IMR-90 (cell line): ENCODE measurements around the gene CCDC138. TPM values are rescaled to one million over a fixed set of nuclear protein-coding genes. Genes with fewer than 3 reads are reported as not detected.
"Not testable (repeated sequence)": the region's sequence is repeated elsewhere in the genome, so short reads cannot be mapped to it uniquely, and the experiment has no call there.

Experiments used
- ATAC-seq: fragments of 200-7000 bp; cut with Tn5 transposase; 2 replicates; pipeline ENCODE4 v1.9.1; 2020; ENCODE audit warnings: low read depth, mild to moderate bottlenecking, moderate library complexity
- BruUV-seq: library from RNA; stranded (reverse); fragments of 400-500 nt; replicated peaks from 2 replicates; lab custom pipeline; 2021; lab: Mats Ljungman, UMichigan
- CTCF ChIA-PET: fragments of 300-600 bp; formaldehyde crosslinking; extraction: SDS; loops from one replicate; lab custom pipeline; 2021; ENCODE audit warnings: antibody characterized with exemption; lab: Yijun Ruan, JAX
- POLR2A ChIA-PET: fragments of 300-600 bp; sonication (Branson Sonifier 250); formaldehyde crosslinking; loops from one replicate; lab custom pipeline; 2022; ENCODE audit warnings: antibody characterized with exemption; ENCODE audit not compliant: unreplicated experiment; lab: Charles Lee
- DNase-seq: peaks from one replicate; pipeline ENCODE4 v3.0.0; 2013
- H2AFZ ChIP-seq: replicated peaks from 2 replicates; pipeline ENCODE3; 2013; ENCODE audit warnings: low read length, mild to moderate bottlenecking; ENCODE audit not compliant: poor library complexity
- H2AK5ac ChIP-seq: 2 replicates; pipeline ENCODE4 v1.6.1; 2013; ENCODE audit warnings: low read depth, low read length, inconsistent platforms
- H2AK9ac ChIP-seq: replicated peaks from 2 replicates; pipeline ENCODE3; 2013; ENCODE audit warnings: mild to moderate bottlenecking, low read depth, low read length, moderate library complexity; ENCODE audit not compliant: poor library complexity
- H2BK120ac ChIP-seq: 2 replicates; pipeline ENCODE4 v1.6.1; 2013; ENCODE audit warnings: low read depth, low read length, inconsistent platforms
- H2BK15ac ChIP-seq: 3 replicates; pipeline ENCODE4 v1.6.1; 2013; ENCODE audit warnings: low read depth, low read length, inconsistent platforms
- H2BK20ac ChIP-seq: 2 replicates; pipeline ENCODE4 v1.6.1; 2013; ENCODE audit warnings: low read depth, mild to moderate bottlenecking, inconsistent platforms, low read length, moderate library complexity
- H2BK5ac ChIP-seq: 2 replicates; pipeline ENCODE4 v1.6.1; 2013; ENCODE audit warnings: mild to moderate bottlenecking, low read depth, low read length, inconsistent platforms; ENCODE audit not compliant: poor library complexity, severe bottlenecking
- H3K14ac ChIP-seq: replicated peaks from 2 replicates; pipeline ENCODE4 v1.6.1; 2013; ENCODE audit warnings: low read depth, low read length, inconsistent platforms
- H3K18ac ChIP-seq: 2 replicates; pipeline ENCODE4 v1.6.1; 2013; ENCODE audit warnings: low read depth, low read length, control low read depth
- H3K23ac ChIP-seq: 2 replicates; pipeline ENCODE4 v1.6.1; 2013; ENCODE audit warnings: low read depth, low read length, inconsistent platforms
- H3K27ac ChIP-seq: 2 replicates; pipeline ENCODE4 v1.5.1; 2013; ENCODE audit warnings: mild to moderate bottlenecking, control low read depth, low read length; ENCODE audit not compliant: insufficient read depth
- H3K27me3 ChIP-seq: 2 replicates; pipeline ENCODE4 v1.6.1; 2013; ENCODE audit warnings: low read length; ENCODE audit not compliant: control insufficient read depth, insufficient read depth
- H3K36me3 ChIP-seq: 2 replicates; pipeline ENCODE4 v1.6.1; 2013; ENCODE audit warnings: low read length, mixed read lengths; ENCODE audit not compliant: control insufficient read depth, insufficient read depth
- H3K4ac ChIP-seq: 2 replicates; pipeline ENCODE4 v1.6.1; 2013; ENCODE audit warnings: low read depth, low read length, inconsistent platforms
- H3K4me1 ChIP-seq: 2 replicates; pipeline ENCODE4 v1.6.1; 2013; ENCODE audit warnings: low read length, mixed read lengths; ENCODE audit not compliant: control insufficient read depth, insufficient read depth
- H3K4me2 ChIP-seq: 2 replicates; pipeline ENCODE4 v1.6.1; 2013; ENCODE audit warnings: low read depth, mild to moderate bottlenecking, control low read depth, low read length, moderate library complexity
- H3K4me3 ChIP-seq: 2 replicates; pipeline ENCODE4 v1.5.1; 2013; ENCODE audit warnings: low read depth, mild to moderate bottlenecking, control low read depth, low read length, moderate library complexity; ENCODE audit not compliant: insufficient read depth
- H3K56ac ChIP-seq: 2 replicates; pipeline ENCODE4 v1.6.1; 2013; ENCODE audit warnings: low read length, inconsistent platforms; ENCODE audit not compliant: insufficient read depth; ENCODE audit errors: extremely low read depth
- H3K79me1 ChIP-seq, 2 experiments: 2 replicates each; pipeline ENCODE4 v1.6.1; 2013; ENCODE audit warnings: low read length in 2 of 2, inconsistent platforms in 1 of 2, low read depth in 1 of 2
- H3K9ac ChIP-seq: 2 replicates; pipeline ENCODE4 v1.6.1; 2013; ENCODE audit warnings: low read depth, low read length, control low read depth
- H3K9me1 ChIP-seq: 2 replicates; pipeline ENCODE4 v1.6.1; 2013; ENCODE audit warnings: low read length, inconsistent platforms; ENCODE audit not compliant: insufficient read depth
- H3K9me3 ChIP-seq: 2 replicates; pipeline ENCODE4 v1.6.1; 2013; ENCODE audit warnings: low read length; ENCODE audit not compliant: control insufficient read depth, insufficient read depth
- H4K20me1 ChIP-seq: 2 replicates; pipeline ENCODE4 v1.6.1; 2013; ENCODE audit warnings: low read length, inconsistent platforms; ENCODE audit not compliant: insufficient read depth
- H4K5ac ChIP-seq: 2 replicates; pipeline ENCODE4 v1.6.1; 2013; ENCODE audit warnings: mild to moderate bottlenecking, low read depth, low read length, control low read depth
- H4K8ac ChIP-seq, 2 experiments: 2 replicates each; pipeline ENCODE4 v1.6.1; 2013; ENCODE audit warnings: low read depth in 2 of 2, low read length in 2 of 2, control low read depth in 1 of 2, inconsistent platforms in 1 of 2
- H4K91ac ChIP-seq: 2 replicates; pipeline ENCODE4 v1.6.1; 2013; ENCODE audit warnings: low read depth, low read length, inconsistent platforms; ENCODE audit not compliant: insufficient read depth
- CHD1 ChIP-seq: IDR thresholded peaks from 2 replicates; pipeline ENCODE4 v1.6.1; 2012; ENCODE audit warnings: low read depth, low read length, improper control_type of control experiment
- RFX5 ChIP-seq: IDR thresholded peaks from 2 replicates; pipeline ENCODE4 v1.8.0; 2012; ENCODE audit warnings: low read depth, mild to moderate bottlenecking, low read length, moderate library complexity
- WGBS, 2 experiments: methylation state at CpG; one replicate each; pipeline versions ENCODE4 v1.1.5 to v1.1.7; 2013; ENCODE audit warnings: missing lambda C conversion rate in 2 of 2; ENCODE audit not compliant: insufficient read length in 1 of 2; ENCODE audit errors: extremely low coverage in 2 of 2; 5-methylcytosine and 5-hydroxymethylcytosine counted together
- dilution Hi-C: fragments of 300-500 bp; cut with HindIII; formaldehyde crosslinking; loops from one replicate; pipeline ENCODE4 v1.14.3; 2018; ENCODE audit warnings: low sequenced_read_pairs; ENCODE audit not compliant: unreplicated experiment
- in situ Hi-C: fragments of 300-500 bp; cut with MboI; formaldehyde crosslinking; loops from 3 replicates; pipeline ENCODE4 v1.14.3; 2019; ENCODE audit warnings: low sequenced_read_pairs, inconsistent platforms, mixed read lengths
- intact Hi-C: fragments of 100-400 bp; cut with micrococcal nuclease; formaldehyde crosslinking; loops from 2 replicates; pipeline ENCODE4 v1.10.0; 2022
- polyA plus RNA-seq, 3 experiments: library from polyadenylated mRNA; depleted of rRNA; stranded (reverse); fragments of >200 nt; gene quantifications; 2 replicates each; pipeline ENCODE4 v1.2.3, GENCODE V29; 2012; ENCODE audit warnings: low replicate concordance in 1 of 3
- total RNA-seq: library from RNA; depleted of rRNA; stranded (reverse); fragments of >200 nt; gene quantifications from 2 replicates; pipeline ENCODE4 v1.2.3, GENCODE V29; 2012

The CCDC138 gene
- total and polyA plus RNA-seq, 2 of the 4 experiments (the other 2 are of a cell fraction): 1.5 to 2.9 TPM

GRCh38 chr2:108786354-108787215 is at the start of gene CCDC138 (continued):
- TF ChIP-seq RFX5 (no peak), CHD1 (peak; percentile 44; the same call in 1 of the 2 replicates)

DNA sequence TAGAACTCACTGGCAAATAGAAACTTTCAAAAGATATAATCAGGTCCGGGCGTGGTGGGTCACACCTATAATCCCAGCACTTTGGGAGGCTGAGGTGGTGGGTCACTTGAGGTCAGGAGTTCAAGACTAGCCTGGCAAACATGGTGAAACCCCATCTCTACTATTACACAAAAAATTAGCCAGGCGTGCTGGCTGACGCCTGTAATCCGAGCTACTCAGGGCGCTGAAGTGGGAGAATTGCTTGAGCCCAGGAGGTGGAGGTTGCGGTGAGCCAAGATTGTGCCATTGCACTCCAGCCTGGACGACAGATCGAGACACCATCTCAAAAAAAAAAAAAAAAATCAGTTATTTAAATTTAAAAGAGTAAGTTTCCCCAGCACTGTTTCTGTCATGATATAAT is 28.6 kb upstream of the CCDC138 start:
- H3K4me1 ChIP-seq, intact Hi-C loops, DNase-seq, POLR2A ChIA-PET, H4K20me1 ChIP-seq, H2BK5ac ChIP-seq, ATAC-seq, H3K9me1 ChIP-seq, H3K18ac ChIP-seq, H4K91ac ChIP-seq, H3K23ac ChIP-seq, BruUV-seq, H3K27me3 ChIP-seq, H3K27ac ChIP-seq, H3K4me3 ChIP-seq, CTCF ChIA-PET, dilution Hi-C loops, H3K4me2 ChIP-seq, H4K8ac ChIP-seq, H3K14ac ChIP-seq, H3K36me3 ChIP-seq, H3K79me1 ChIP-seq, H2BK15ac ChIP-seq, in situ Hi-C loops, H3K9ac ChIP-seq, H3K9me3 ChIP-seq, H2BK120ac ChIP-seq, H2AK5ac ChIP-seq, H3K4ac ChIP-seq, H3K56ac ChIP-seq, H4K5ac ChIP-seq, H2AK9ac ChIP-seq, H2BK20ac ChIP-seq, H2AFZ ChIP-seq: not testable (repeated sequence)
- WGBS, 2 experiments: no CpG with 5 or more reads among the region's 9 CpGs

DNA sequence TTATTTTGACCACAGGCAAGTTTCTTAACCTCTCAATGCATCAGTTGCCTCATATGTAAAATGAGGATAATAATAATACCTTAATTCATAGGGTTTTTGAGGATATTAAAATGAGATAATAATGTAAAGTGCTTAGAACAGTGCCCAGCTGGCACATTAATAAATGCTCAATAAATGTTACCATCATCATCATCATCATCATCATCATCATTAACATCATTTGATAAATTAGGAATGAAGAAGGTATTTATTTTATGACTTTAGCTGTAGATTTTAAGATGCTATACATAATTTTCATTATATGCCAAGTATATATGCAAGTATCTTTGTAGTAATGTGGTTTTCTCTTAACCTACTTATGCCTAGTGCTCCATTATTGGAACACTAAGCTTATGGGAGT is 24.0 kb upstream of the CCDC138 start:
- H2BK15ac ChIP-seq, H3K14ac ChIP-seq, BruUV-seq, H3K4me1 ChIP-seq, H3K27ac ChIP-seq, H3K27me3 ChIP-seq, H3K9me1 ChIP-seq, H2AK5ac ChIP-seq, H2BK5ac ChIP-seq, H3K9ac ChIP-seq, DNase-seq, H3K56ac ChIP-seq, H3K4me2 ChIP-seq, H3K23ac ChIP-seq, H3K4me3 ChIP-seq, H4K8ac ChIP-seq, in situ Hi-C loops, intact Hi-C loops, H4K20me1 ChIP-seq, H3K18ac ChIP-seq, CTCF ChIA-PET, H3K9me3 ChIP-seq, H3K4ac ChIP-seq, H2BK20ac ChIP-seq, H2AFZ ChIP-seq, dilution Hi-C loops, H2BK120ac ChIP-seq, H2AK9ac ChIP-seq, H4K5ac ChIP-seq, H4K91ac ChIP-seq, ATAC-seq: not testable (repeated sequence)
- Histone ChIP-seq H3K36me3 (peaks cover 25% of the 10 kb centered on the region), H3K79me1 (peaks cover 21 to 25% of the 10 kb centered on the region in 2 experiments)
- POLR2A ChIA-PET: interaction anchor here (0.6 kb wide), 1 partner anchor 145 kb away, joined by 3 read pairs; no protein-coding TSS in a partner anchor
